CD14-positive monocyte (primary cell): ENCODE data around the gene MGLL. TPM values are rescaled to one million over a fixed set of nuclear protein-coding genes. Genes with fewer than 3 reads are reported as not detected.

Source experiments
- DNase-seq, 3 donors: peaks; one replicate each; pipeline ENCODE4 v3.0.0-alpha.2; 2011 to 2022
- H2AFZ ChIP-seq: 2 replicates; pipeline ENCODE4 v1.6.0; 2012; ENCODE audit warnings: mild to moderate bottlenecking, low read depth, low read length, inconsistent platforms; ENCODE audit not compliant: insufficient read depth, poor library complexity, severe bottlenecking
- H3K27ac ChIP-seq, 2 donors: 1 replicate in 1 of 2; 2 replicates in 1 of 2; pipeline ENCODE4 v1.5.1; 2012 to 2013; ENCODE audit warnings: low read length in 2 of 2, control low read depth in 1 of 2, inconsistent platforms in 1 of 2, low read depth in 1 of 2, mild to moderate bottlenecking in 1 of 2
- H3K27me3 ChIP-seq, 2 donors: one replicate each; pipeline versions ENCODE4 v1.6.0 to v1.6.1; 2011 to 2013; ENCODE audit warnings: low read length in 2 of 2; ENCODE audit not compliant: control insufficient read depth in 2 of 2, insufficient read depth in 2 of 2
- H3K36me3 ChIP-seq, 2 donors: replicated peaks in 1 of 2; 1 replicate in 1 of 2; 2 replicates in 1 of 2; pipeline versions ENCODE4 v1.5.1 to v1.6.1; 2012 to 2013; ENCODE audit warnings: low read length in 2 of 2, control low read depth in 1 of 2, inconsistent platforms in 1 of 2, mild to moderate bottlenecking in 1 of 2; ENCODE audit not compliant: insufficient read depth in 2 of 2, control insufficient read depth in 1 of 2
- H3K4me1 ChIP-seq, 2 donors: 1 replicate in 1 of 2; 2 replicates in 1 of 2; pipeline versions ENCODE4 v1.5.1 to v1.6.1; 2012 to 2013; ENCODE audit warnings: low read length in 2 of 2, control low read depth in 1 of 2, inconsistent platforms in 1 of 2, mild to moderate bottlenecking in 1 of 2, moderate library complexity in 1 of 2; ENCODE audit not compliant: insufficient read depth in 2 of 2, control insufficient read depth in 1 of 2
- H3K4me2 ChIP-seq: replicated peaks from 2 replicates; pipeline ENCODE3; 2012; ENCODE audit warnings: low read length, moderate library complexity, mild to moderate bottlenecking; ENCODE audit not compliant: poor library complexity, severe bottlenecking; ENCODE audit errors: extremely low read depth
- H3K4me3 ChIP-seq, 3 experiments: fragments of 200-600 bp in 1 of 3; sonication (generic) in 1 of 3; replicated peaks in 1 of 3; 1 replicate in 2 of 3; 2 replicates in 1 of 3; pipeline ENCODE4 v1.5.1; 2011 to 2013; ENCODE audit warnings: low read length in 3 of 3, mild to moderate bottlenecking in 3 of 3, control low read depth in 2 of 3, low read depth in 2 of 3, inconsistent platforms in 1 of 3, moderate library complexity in 1 of 3
- H3K79me2 ChIP-seq: 2 replicates; pipeline ENCODE4 v1.6.0; 2012; ENCODE audit warnings: mild to moderate bottlenecking, control low read depth, inconsistent platforms, low read length, moderate library complexity; ENCODE audit not compliant: insufficient read depth
- H3K9ac ChIP-seq: 2 replicates; pipeline ENCODE4 v1.6.0; 2017; ENCODE audit warnings: low read length, mild to moderate bottlenecking; ENCODE audit not compliant: insufficient read depth, poor library complexity, severe bottlenecking
- H3K9me3 ChIP-seq, 2 donors: replicated peaks in 1 of 2; 1 replicate in 1 of 2; 2 replicates in 1 of 2; pipeline versions ENCODE4 v1.5.1 to v1.6.1; 2012 to 2013; ENCODE audit warnings: low read length in 2 of 2, control low read depth in 1 of 2; ENCODE audit not compliant: control insufficient read depth in 1 of 2, insufficient read depth in 1 of 2
- H4K20me1 ChIP-seq: 2 replicates; pipeline ENCODE4 v1.6.0; 2012; ENCODE audit warnings: mild to moderate bottlenecking, low read length, control low read depth, moderate library complexity; ENCODE audit not compliant: insufficient read depth
- H3K27ac Mint-ChIP-seq, 7 donors: one replicate each; pipeline ENCODE4 v1.8.0; 2020; ENCODE audit warnings: mild to moderate bottlenecking in 7 of 7, mixed read lengths in 7 of 7, moderate library complexity in 6 of 7, inconsistent platforms in 2 of 7
- H3K27me3 Mint-ChIP-seq, 3 donors: one replicate each; pipeline ENCODE4 v1.8.0; 2021 to 2022; ENCODE audit warnings: low read depth in 3 of 3, mild to moderate bottlenecking in 3 of 3, mixed read lengths in 3 of 3, moderate library complexity in 3 of 3, inconsistent platforms in 1 of 3
- H3K36me3 Mint-ChIP-seq, 2 donors: one replicate each; pipeline ENCODE4 v1.8.0; 2020; ENCODE audit warnings: mixed read lengths in 2 of 2, inconsistent platforms in 1 of 2, mild to moderate bottlenecking in 1 of 2
- H3K4me1 Mint-ChIP-seq: one replicate; pipeline ENCODE4 v1.8.0; 2020; ENCODE audit warnings: mild to moderate bottlenecking, mixed read lengths
- H3K4me3 Mint-ChIP-seq, 2 donors: one replicate each; pipeline ENCODE4 v1.8.0; 2020; ENCODE audit warnings: mild to moderate bottlenecking in 2 of 2, mixed read lengths in 2 of 2, moderate library complexity in 1 of 2
- H3K9me3 Mint-ChIP-seq, 7 donors: one replicate each; pipeline ENCODE4 v1.8.0; 2020 to 2022; ENCODE audit warnings: mixed read lengths in 7 of 7, mild to moderate bottlenecking in 6 of 7, moderate library complexity in 6 of 7, inconsistent platforms in 2 of 7
- WGBS: methylation state at CpG from one replicate; pipeline ENCODE4 v1.1.5; 2013; ENCODE audit warnings: missing lambda C conversion rate; ENCODE audit not compliant: insufficient coverage; 5-methylcytosine and 5-hydroxymethylcytosine counted together
- intact Hi-C, 2 donors: fragments of 100-400 bp; cut with micrococcal nuclease; formaldehyde crosslinking; loops; one replicate each; pipeline versions ENCODE4 v1.15.0 to v1.15.1; 2023
- polyA plus RNA-seq, 3 donors: library from polyadenylated mRNA; depleted of rRNA in 1 of 3; unstranded in 2 of 3; stranded (reverse) in 1 of 3; fragments of 300-500 nt in 2 of 3; fragments of >200 nt in 1 of 3; fragmentation: Illumina TruSeq in 2 of 3; gene quantifications; 1 replicate in 2 of 3; 2 replicates in 1 of 3; pipeline ENCODE4 v1.2.3, GENCODE V29; 2012 to 2021
- TF ChIP-seq, protein P1 (sequence below): fragments of 200-600 bp; IDR thresholded peaks from one replicate; pipeline ENCODE4 v1.8.0; 2022; ENCODE audit warnings: antibody characterized with exemption, mild to moderate bottlenecking

Gene MGLL
- polyA plus RNA-seq, 3 donors = 4.4 to 10.0 (median 6.4) TPM

DNA sequence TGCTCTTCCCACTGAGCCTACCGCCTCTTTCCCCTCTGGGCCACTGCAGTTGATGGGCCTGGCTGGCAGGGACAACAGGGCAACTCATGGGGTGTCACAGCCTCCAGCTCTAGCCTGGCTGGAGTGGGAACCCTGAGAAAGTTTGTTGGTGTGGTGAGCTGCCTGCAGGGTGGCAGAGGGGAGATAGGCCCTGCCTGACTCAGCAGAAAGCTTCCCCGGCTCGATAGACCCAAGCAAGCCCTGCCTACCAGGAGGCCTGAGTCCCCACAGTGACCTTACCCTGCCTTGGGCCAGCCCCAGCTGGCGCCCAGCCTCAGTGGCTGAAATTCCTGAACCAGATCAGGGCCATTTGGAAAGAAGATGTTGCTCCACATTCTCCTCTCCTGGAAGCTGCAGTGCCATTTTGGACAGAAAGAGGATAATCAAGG lies 120.2 kb downstream of the MGLL start:
- Histone ChIP-seq H3K27me3 (no peaks in the 10 kb centered on the region), H3K9ac (no peak overlapping the region), H3K36me3 (no peaks in the 10 kb centered on the region), H3K27ac (no peak overlapping the region), H3K79me2 (no peaks in the 10 kb centered on the region), H3K4me2 (no peak overlapping the region), H3K4me3 (no peak overlapping the region), H4K20me1 (no peaks in the 10 kb centered on the region), H3K9me3 (no peaks in the 10 kb centered on the region), H2AFZ (no peak overlapping the region), H3K4me1 (peaks cover 14 to 16% of the 10 kb centered on the region in 2 donors)
- Mint-ChIP-seq H3K9me3 (peaks cover 0 to 3% (median 0%) of the 10 kb centered on the region in 7 donors), H3K27me3 (peaks cover 0 to 1% (median 0%) of the 10 kb centered on the region in 3 donors), H3K4me3 (no peak overlapping the region), H3K36me3 (peaks cover 0 to 2% of the 10 kb centered on the region in 2 donors), H3K27ac (no peak overlapping the region), H3K4me1 (peaks cover 15% of the 10 kb centered on the region)
- WGBS = 50% methylated on average over 4 of the region's 4 CpGs
- DNase-seq = no peak
- intact Hi-C loops = no loop called here
- TF ChIP-seq, protein P1, sequence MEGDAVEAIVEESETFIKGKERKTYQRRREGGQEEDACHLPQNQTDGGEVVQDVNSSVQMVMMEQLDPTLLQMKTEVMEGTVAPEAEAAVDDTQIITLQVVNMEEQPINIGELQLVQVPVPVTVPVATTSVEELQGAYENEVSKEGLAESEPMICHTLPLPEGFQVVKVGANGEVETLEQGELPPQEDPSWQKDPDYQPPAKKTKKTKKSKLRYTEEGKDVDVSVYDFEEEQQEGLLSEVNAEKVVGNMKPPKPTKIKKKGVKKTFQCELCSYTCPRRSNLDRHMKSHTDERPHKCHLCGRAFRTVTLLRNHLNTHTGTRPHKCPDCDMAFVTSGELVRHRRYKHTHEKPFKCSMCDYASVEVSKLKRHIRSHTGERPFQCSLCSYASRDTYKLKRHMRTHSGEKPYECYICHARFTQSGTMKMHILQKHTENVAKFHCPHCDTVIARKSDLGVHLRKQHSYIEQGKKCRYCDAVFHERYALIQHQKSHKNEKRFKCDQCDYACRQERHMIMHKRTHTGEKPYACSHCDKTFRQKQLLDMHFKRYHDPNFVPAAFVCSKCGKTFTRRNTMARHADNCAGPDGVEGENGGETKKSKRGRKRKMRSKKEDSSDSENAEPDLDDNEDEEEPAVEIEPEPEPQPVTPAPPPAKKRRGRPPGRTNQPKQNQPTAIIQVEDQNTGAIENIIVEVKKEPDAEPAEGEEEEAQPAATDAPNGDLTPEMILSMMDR = no peak

DNA sequence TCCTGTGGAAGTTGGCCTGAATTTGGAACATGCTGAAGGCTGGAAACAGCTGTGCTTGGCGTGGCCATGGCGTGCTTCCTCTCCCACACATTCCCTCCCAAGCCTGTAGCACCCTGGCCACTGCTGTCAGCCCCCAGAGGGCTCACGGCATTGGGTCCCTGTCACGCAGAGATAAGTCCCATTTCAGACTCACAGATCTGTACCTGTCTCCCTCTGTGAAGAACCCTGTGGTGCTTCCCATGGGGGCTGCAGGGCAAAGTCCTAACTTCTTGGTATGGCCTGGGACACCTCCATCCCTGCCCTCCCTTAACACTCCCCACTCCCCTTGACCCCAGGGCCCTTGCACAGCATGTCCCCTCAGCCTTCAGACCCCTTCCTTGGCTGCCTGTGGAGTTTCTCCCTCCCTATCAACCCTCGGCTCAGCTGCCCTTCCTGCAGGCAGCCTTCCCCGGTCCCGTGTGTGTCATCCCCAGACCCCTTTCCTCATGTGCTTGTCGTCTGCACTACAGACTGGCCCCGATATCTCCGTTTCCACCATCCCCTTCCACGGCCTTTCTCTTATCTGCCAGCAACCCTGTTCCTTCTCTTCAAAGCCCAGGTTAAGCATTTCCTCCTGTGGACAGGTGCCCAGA lies 120.9 kb downstream of the MGLL start:
- Mint-ChIP-seq H3K4me3 (no peak overlapping the region), H3K36me3 (peaks cover 0 to 2% of the 10 kb centered on the region in 2 donors), H3K27ac (peak overlapping the region in 1 of 7 donors; percentile 70), H3K9me3 (peaks cover 0 to 3% (median 0%) of the 10 kb centered on the region in 7 donors), H3K27me3 (peaks cover 0 to 1% (median 0%) of the 10 kb centered on the region in 3 donors), H3K4me1 (peaks cover 22% of the 10 kb centered on the region)
- Histone ChIP-seq H3K4me2 (no peak overlapping the region), H2AFZ (no peak overlapping the region), H3K9ac (no peak overlapping the region), H3K4me3 (no peak overlapping the region), H3K79me2 (no peaks in the 10 kb centered on the region), H3K36me3 (no peaks in the 10 kb centered on the region), H3K9me3 (no peaks in the 10 kb centered on the region), H3K27me3 (no peaks in the 10 kb centered on the region), H3K27ac (no peak overlapping the region), H3K4me1 (peaks cover 22 to 24% of the 10 kb centered on the region in 2 donors), H4K20me1 (no peaks in the 10 kb centered on the region)
- DNase-seq = no peak
- 85% methylated on average over 11 of the region's 11 CpGs for whole genome bisulfite sequencing
- intact Hi-C loops = no loop called here
- TF ChIP-seq, protein P1 = no peak
